HepG2 (cell line): Measurements from ENCODE around the gene VAPB. TPM values are rescaled to one million over a fixed set of nuclear protein-coding genes. Genes with fewer than 3 reads are reported as not detected.

Experiments used
- ATAC-seq: fragments of 200-7000 bp; cut with Tn5 transposase; 3 replicates; pipeline ENCODE4 v1.9.1; 2020; ENCODE audit warnings: mild to moderate bottlenecking, moderate library complexity
- BruUV-seq: library from RNA; stranded (reverse); fragments of 400-500 nt; replicated peaks from 2 replicates; lab custom pipeline; 2021; lab: Mats Ljungman, UMichigan
- CTCF ChIA-PET: fragments of 300-600 bp; formaldehyde crosslinking; extraction: SDS; loops from one replicate; lab custom pipeline; 2021; ENCODE audit warnings: low total read pairs, inconsistent platforms, low intra/inter-chr PET ratio; lab: Yijun Ruan, JAX
- POLR2A ChIA-PET: fragments of 350-600 bp; sonication (Branson Sonifier 250); formaldehyde crosslinking; loops from one replicate; lab custom pipeline; 2020; ENCODE audit warnings: antibody characterized with exemption, inconsistent platforms; lab: Yijun Ruan, JAX
- DNase-seq: peaks from one replicate; pipeline ENCODE4 v3.0.0-alpha.2; 2015; ENCODE audit warnings: low spot score
- FAIRE-seq: peaks from 3 replicates; lab custom pipeline; 2011; peaks lifted over from hg19 to GRCh38; lab: Jason Lieb, UNC
- H2AFZ ChIP-seq: one replicate; pipeline ENCODE4 v1.6.1; 2011; ENCODE audit warnings: low read length, inconsistent platforms
- H3K27ac ChIP-seq: fragments of 300-600 bp; 3 replicates; pipeline ENCODE4 v1.8.0; 2011; ENCODE audit warnings: mixed run types, mild to moderate bottlenecking, mixed read lengths, low read length, inconsistent platforms; ENCODE audit not compliant: insufficient read depth; ENCODE audit errors: extremely low read length
- H3K27me3 ChIP-seq, 2 experiments: fragments of 200-600 bp in 1 of 2; 2 replicates in 1 of 2; 3 replicates in 1 of 2; pipeline versions ENCODE4 v1.6.0 to v1.8.0; 2011; ENCODE audit warnings: low read length in 2 of 2, mild to moderate bottlenecking in 2 of 2, moderate library complexity in 2 of 2, inconsistent platforms in 1 of 2; ENCODE audit not compliant: insufficient read depth in 2 of 2, control insufficient read depth in 1 of 2
- H3K36me3 ChIP-seq, 2 experiments: fragments of 200-600 bp in 1 of 2; replicated peaks in 1 of 2; 2 replicates in 1 of 2; 3 replicates in 1 of 2; pipeline versions ENCODE4 v1.5.1 to v1.8.0; 2011; ENCODE audit warnings: low read length in 2 of 2, inconsistent platforms in 1 of 2; ENCODE audit not compliant: insufficient read depth in 2 of 2, control insufficient read depth in 1 of 2
- H3K4me1 ChIP-seq: 2 replicates; pipeline ENCODE4 v1.5.1; 2012; ENCODE audit warnings: low read length, inconsistent platforms; ENCODE audit not compliant: insufficient read depth
- H3K4me2 ChIP-seq: 2 replicates; pipeline ENCODE4 v1.6.0; 2011; ENCODE audit warnings: low read depth, low read length, inconsistent platforms
- H3K4me3 ChIP-seq, 3 experiments: fragments of 200-600 bp in 1 of 3; sonication (generic), shearing (Covaris generic) in 1 of 3; replicated peaks in 1 of 3; 2 replicates each; pipeline ENCODE4 v1.5.1; 2011 to 2016; ENCODE audit warnings: low read length in 3 of 3, inconsistent platforms in 2 of 3, low read depth in 2 of 3, mild to moderate bottlenecking in 2 of 3, control low read depth in 1 of 3, mixed read lengths in 1 of 3; ENCODE audit not compliant: insufficient read depth in 1 of 3
- H3K79me2 ChIP-seq: one replicate; pipeline ENCODE4 v1.6.1; 2011; ENCODE audit warnings: low read length, inconsistent platforms; ENCODE audit not compliant: insufficient read depth
- H3K9ac ChIP-seq: 2 replicates; pipeline ENCODE4 v1.6.0; 2011; ENCODE audit warnings: mild to moderate bottlenecking, low read depth, low read length, inconsistent platforms; ENCODE audit not compliant: insufficient read depth
- H3K9me3 ChIP-seq: 2 replicates; pipeline ENCODE4 v1.5.1; 2012; ENCODE audit warnings: mild to moderate bottlenecking, low read length
- H4K20me1 ChIP-seq: 2 replicates; pipeline ENCODE4 v1.6.0; 2011; ENCODE audit warnings: inconsistent platforms, mild to moderate bottlenecking, low read length, moderate library complexity; ENCODE audit not compliant: insufficient read depth
- GLMP ChIP-seq: sonication (generic); formaldehyde crosslinking; IDR thresholded peaks from 2 replicates; pipeline ENCODE4 v1.9.0; 2021; ENCODE audit warnings: missing genetic modification reagents, mild to moderate bottlenecking, borderline replicate concordance
- GRHL1 ChIP-seq: sonication (generic); formaldehyde crosslinking; conservative IDR thresholded peaks from 2 replicates; pipeline ENCODE4 v1.8.0; 2022; ENCODE audit warnings: missing genetic modification reagents
- IKZF5 ChIP-seq: IDR thresholded peaks from 2 replicates; pipeline ENCODE4 v1.6.1; 2018; ENCODE audit warnings: missing genetic modification reagents, mild to moderate bottlenecking, missing compliant biosample characterization
- MIXL1 ChIP-seq: IDR thresholded peaks from 2 replicates; pipeline ENCODE4 v1.6.1; 2016
- SRY ChIP-seq: sonication (generic); formaldehyde crosslinking; IDR thresholded peaks from 2 replicates; pipeline ENCODE4 v1.8.0; 2022; ENCODE audit warnings: mild to moderate bottlenecking, missing genetic modification reagents
- TAF1 ChIP-seq: sonication (generic); formaldehyde crosslinking; IDR thresholded peaks from 2 replicates; pipeline ENCODE4 v1.4.0; 2020; ENCODE audit warnings: missing genetic modification reagents
- ZBTB3 ChIP-seq: sonication (generic); formaldehyde crosslinking; IDR thresholded peaks from 2 replicates; pipeline ENCODE4 v1.4.0; 2020; ENCODE audit warnings: low read depth, mild to moderate bottlenecking, moderate library complexity, missing genetic modification reagents, borderline replicate concordance
- ZNF503 ChIP-seq: sonication (generic); formaldehyde crosslinking; IDR thresholded peaks from 2 replicates; pipeline ENCODE4 v1.4.0; 2020; ENCODE audit warnings: missing genetic modification reagents
- ZNF576 ChIP-seq: sonication (generic); formaldehyde crosslinking; IDR thresholded peaks from 2 replicates; pipeline ENCODE4 v1.4.0; 2020; ENCODE audit warnings: mild to moderate bottlenecking, missing genetic modification reagents
- ZNF749 ChIP-seq: sonication (generic); formaldehyde crosslinking; IDR thresholded peaks from 2 replicates; pipeline ENCODE4 v1.8.0; 2022; ENCODE audit warnings: mild to moderate bottlenecking, missing genetic modification reagents, moderate library complexity, borderline replicate concordance
- ZNF850 ChIP-seq: sonication (generic); formaldehyde crosslinking; conservative IDR thresholded peaks from 2 replicates; pipeline ENCODE4 v1.9.0; 2021; ENCODE audit warnings: mild to moderate bottlenecking, missing genetic modification reagents
- in situ Hi-C: cut with HindIII; loops from 2 replicates; pipeline ENCODE4 v1.10.0; 2017; ENCODE audit warnings: low pct_unique_long_range_greater_than_20kb; ENCODE audit not compliant: extremely low pct_ligation_motif_present
- intact Hi-C: fragments of 100-400 bp; cut with micrococcal nuclease; formaldehyde crosslinking; loops from one replicate; pipeline ENCODE4 v1.10.0; 2022; ENCODE audit not compliant: unreplicated experiment
- polyA plus RNA-seq, 8 experiments: library from polyadenylated mRNA; depleted of rRNA in 3 of 8; stranded (reverse) in 7 of 8; unstranded in 1 of 8; fragments of >200 nt; fragmentation: Illumina TruSeq in 4 of 8; extraction: Trizol in 4 of 8; gene quantifications; 2 replicates each; pipeline versions ENCODE4 v1.2.1 to v1.2.3, GENCODE V29; 2011 to 2016; ENCODE audit warnings: low read depth in 4 of 8, missing spikeins in 1 of 8, mixed read lengths in 1 of 8; ENCODE audit not compliant: insufficient read depth in 1 of 8
- total RNA-seq, 5 experiments: library from RNA; depleted of rRNA; stranded (reverse); fragments of >200 nt; fragmentation: Illumina TruSeq; extraction: Trizol; gene quantifications; 2 replicates each; pipeline ENCODE4 v1.2.3, GENCODE V29; 2016; ENCODE audit warnings: low read depth in 1 of 5
- TF ChIP-seq, protein P1 (sequence below): sonication (generic); formaldehyde crosslinking; IDR thresholded peaks from 2 replicates; pipeline ENCODE4 v1.4.0; 2020; ENCODE audit warnings: missing genetic modification reagents
- TF ChIP-seq, protein P2 (sequence below): fragments of 450-650 bp; IDR thresholded peaks from 2 replicates; pipeline ENCODE4 v1.6.1; 2016

VAPB gene
- total and polyA plus RNA-seq, 2 of the 13 experiments (the other 11 are each of a cell fraction or from before 2014, with no cell fraction given): 18.6 to 48.5 TPM

- TF ChIP-seq IKZF5: no peak
- TF ChIP-seq, all 625 proteins: peak for 0
Observed at GRCh38 chr20:58359441-58359840, 29.6 kb upstream of the VAPB start (continued).

DNA sequence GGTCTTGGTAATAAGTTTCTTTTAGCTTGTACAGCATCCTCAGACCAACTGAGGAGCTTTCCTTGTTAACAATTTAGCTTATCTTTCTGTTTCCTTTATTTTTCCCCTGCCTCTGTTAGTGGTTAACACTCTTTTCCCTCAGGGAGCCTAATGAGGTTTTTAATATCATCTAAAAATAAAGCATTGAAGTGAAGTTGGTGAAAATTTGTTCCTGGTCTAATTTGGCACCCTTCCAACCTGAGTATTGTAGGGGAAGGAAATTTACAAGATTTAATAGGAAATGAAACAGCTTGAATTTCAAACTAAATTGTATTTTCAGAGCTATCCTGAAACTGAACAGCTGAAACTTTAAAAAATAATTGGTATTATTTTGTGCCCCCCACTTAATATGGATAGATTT lies 28.1 kb upstream of the VAPB start:
- Histone ChIP-seq H3K9ac (no peak overlapping the region), H3K4me3 (no peak overlapping the region), H3K36me3 (peaks cover 11 to 31% of the 10 kb centered on the region in 2 experiments), H4K20me1 (no peaks in the 10 kb centered on the region), H3K27me3 (no peaks in the 10 kb centered on the region), H3K27ac (no peak overlapping the region), H3K4me2 (no peak overlapping the region), H2AFZ (no peak overlapping the region), H3K4me1 (no peaks in the 10 kb centered on the region), H3K79me2 (no peaks in the 10 kb centered on the region), H3K9me3 (no peaks in the 10 kb centered on the region)
- in situ Hi-C loops: no loop called here
- ChIA-PET CTCF (no interaction called here), POLR2A (no interaction called here)
- no peak for DNase-seq
- ATAC-seq: no peak
- FAIRE-seq: no peak
- no TSS peak for BruUV-seq
- intact Hi-C loops: no loop called here
- TF ChIP-seq GLMP (CRISPR knock-in tag): no peak
- TF ChIP-seq, protein P1, sequence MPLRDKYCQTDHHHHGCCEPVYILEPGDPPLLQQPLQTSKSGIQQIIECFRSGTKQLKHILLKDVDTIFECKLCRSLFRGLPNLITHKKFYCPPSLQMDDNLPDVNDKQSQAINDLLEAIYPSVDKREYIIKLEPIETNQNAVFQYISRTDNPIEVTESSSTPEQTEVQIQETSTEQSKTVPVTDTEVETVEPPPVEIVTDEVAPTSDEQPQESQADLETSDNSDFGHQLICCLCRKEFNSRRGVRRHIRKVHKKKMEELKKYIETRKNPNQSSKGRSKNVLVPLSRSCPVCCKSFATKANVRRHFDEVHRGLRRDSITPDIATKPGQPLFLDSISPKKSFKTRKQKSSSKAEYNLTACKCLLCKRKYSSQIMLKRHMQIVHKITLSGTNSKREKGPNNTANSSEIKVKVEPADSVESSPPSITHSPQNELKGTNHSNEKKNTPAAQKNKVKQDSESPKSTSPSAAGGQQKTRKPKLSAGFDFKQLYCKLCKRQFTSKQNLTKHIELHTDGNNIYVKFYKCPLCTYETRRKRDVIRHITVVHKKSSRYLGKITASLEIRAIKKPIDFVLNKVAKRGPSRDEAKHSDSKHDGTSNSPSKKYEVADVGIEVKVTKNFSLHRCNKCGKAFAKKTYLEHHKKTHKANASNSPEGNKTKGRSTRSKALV (CRISPR knock-in tag): no peak
- no peak for TF ChIP-seq ZNF576 (CRISPR knock-in tag)
- TF ChIP-seq MIXL1: no peak
- TF ChIP-seq TAF1: no peak
- no peak for TF ChIP-seq ZNF850
- TF ChIP-seq ZNF749 (CRISPR knock-in tag): no peak
- TF ChIP-seq SRY: no peak
- no peak for TF ChIP-seq ZBTB3 (CRISPR knock-in tag)
- no peak for TF ChIP-seq ZNF503 (CRISPR knock-in tag)
- TF ChIP-seq GRHL1: no peak
- TF ChIP-seq, protein P2, sequence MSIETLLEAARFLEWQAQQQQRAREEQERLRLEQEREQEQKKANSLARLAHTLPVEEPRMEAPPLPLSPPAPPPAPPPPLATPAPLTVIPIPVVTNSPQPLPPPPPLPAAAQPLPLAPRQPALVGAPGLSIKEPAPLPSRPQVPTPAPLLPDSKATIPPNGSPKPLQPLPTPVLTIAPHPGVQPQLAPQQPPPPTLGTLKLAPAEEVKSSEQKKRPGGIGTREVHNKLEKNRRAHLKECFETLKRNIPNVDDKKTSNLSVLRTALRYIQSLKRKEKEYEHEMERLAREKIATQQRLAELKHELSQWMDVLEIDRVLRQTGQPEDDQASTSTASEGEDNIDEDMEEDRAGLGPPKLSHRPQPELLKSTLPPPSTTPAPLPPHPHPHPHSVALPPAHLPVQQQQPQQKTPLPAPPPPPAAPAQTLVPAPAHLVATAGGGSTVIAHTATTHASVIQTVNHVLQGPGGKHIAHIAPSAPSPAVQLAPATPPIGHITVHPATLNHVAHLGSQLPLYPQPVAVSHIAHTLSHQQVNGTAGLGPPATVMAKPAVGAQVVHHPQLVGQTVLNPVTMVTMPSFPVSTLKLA: no peak
